A172 (cell line): ENCODE results near the gene PFKL. TPM values are rescaled to one million over a fixed set of nuclear protein-coding genes. Genes with fewer than 3 reads are reported as not detected.
"Not testable (repeated sequence)": the region's sequence is repeated elsewhere in the genome, so short reads cannot be mapped to it uniquely, and the experiment has no call there.

Experiments
- DNase-seq: peaks from one replicate; pipeline ENCODE4 v3.0.0-alpha.2; 2015; ENCODE audit warnings: low spot score
- total RNA-seq: library from RNA; depleted of rRNA; stranded (reverse); fragments of >200 nt; shearing (Covaris generic); gene quantifications from 2 replicates; pipeline ENCODE4 v1.2.3, GENCODE V29; 2014

Gene PFKL
- total RNA-seq, 1 experiment from 2014 or later: 115 TPM

- DNase-seq: no peak
Measured at GRCh38 chr21:44279354-44280260, 20.2 kb upstream of the PFKL start.

GRCh38 chr21:44281801-44282200 lies 18.1 kb upstream of the PFKL start:
- DNase-seq: no peak

GRCh38 chr21:44282370-44282769 lies 17.5 kb upstream of the PFKL start:
- no peak for DNase-seq

GRCh38 chr21:44283211-44283785 lies 16.6 kb upstream of the PFKL start:
- DNase-seq: not testable (repeated sequence)

- DNase-seq: no peak
Measured at GRCh38 chr21:44283948-44284347, 15.9 kb upstream of the PFKL start.

- DNase-seq: no peak
Measured at GRCh38 chr21:44285138-44285992, 14.5 kb upstream of the PFKL start, which contains the start of gene AIRE. Gene AIRE (plus strand): TSS chr21:44285876. CDS start chr21:44286007, 131 bp downstream.

- no peak for DNase-seq
Measured at GRCh38 chr21:44286086-44286715, 13.7 kb upstream of the PFKL start.

GRCh38 chr21:44286716-44287632 lies 12.9 kb upstream of the PFKL start:
- DNase-seq: no peak

- no peak for DNase-seq
Measured at GRCh38 chr21:44288251-44289110, 11.4 kb upstream of the PFKL start.

GRCh38 chr21:44289381-44290010 lies 10.4 kb upstream of the PFKL start:
- DNase-seq: no peak

GRCh38 chr21:44290327-44291077 lies 9.4 kb upstream of the PFKL start:
- no peak for DNase-seq

- DNase-seq: no peak
Measured at GRCh38 chr21:44291078-44291935, 8.5 kb upstream of the PFKL start.

- DNase-seq: no peak
Measured at GRCh38 chr21:44291936-44292811, 7.7 kb upstream of the PFKL start.

- no peak for DNase-seq
Measured at GRCh38 chr21:44292812-44293195, 7.0 kb upstream of the PFKL start.

- no peak for DNase-seq
Measured at GRCh38 chr21:44293551-44294231, 6.2 kb upstream of the PFKL start.
